GM12801 (cell line): ENCODE data around the gene FSTL5.

Source experiments
- TF ChIP-seq, protein P1 (sequence below): IDR thresholded peaks from one replicate; pipeline ENCODE4 v1.5.1; 2011; ENCODE audit warnings: control low read depth; ENCODE audit not compliant: insufficient read length; ENCODE audit errors: extremely low read depth

Gene FSTL5

DNA sequence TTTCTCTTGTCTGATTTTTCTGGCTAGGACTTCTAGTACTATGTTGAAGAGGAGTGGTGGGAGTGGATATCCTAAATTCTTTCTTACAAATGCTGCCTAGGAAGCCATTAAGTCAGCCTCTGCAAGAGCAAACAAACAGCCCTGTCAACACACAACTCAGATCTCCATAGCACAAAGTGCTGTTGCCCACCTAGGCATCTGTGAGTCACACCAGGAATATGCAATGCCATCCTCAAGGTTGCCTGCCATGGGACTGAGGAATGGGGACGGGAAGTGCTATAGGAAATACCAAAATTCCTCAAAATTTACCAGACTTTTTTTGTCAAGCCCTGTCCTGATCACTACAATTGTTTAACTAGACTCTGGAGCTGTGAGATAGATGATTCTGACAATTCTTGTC is 466.9 kb downstream of the FSTL5 start:
- TF ChIP-seq, protein P1, sequence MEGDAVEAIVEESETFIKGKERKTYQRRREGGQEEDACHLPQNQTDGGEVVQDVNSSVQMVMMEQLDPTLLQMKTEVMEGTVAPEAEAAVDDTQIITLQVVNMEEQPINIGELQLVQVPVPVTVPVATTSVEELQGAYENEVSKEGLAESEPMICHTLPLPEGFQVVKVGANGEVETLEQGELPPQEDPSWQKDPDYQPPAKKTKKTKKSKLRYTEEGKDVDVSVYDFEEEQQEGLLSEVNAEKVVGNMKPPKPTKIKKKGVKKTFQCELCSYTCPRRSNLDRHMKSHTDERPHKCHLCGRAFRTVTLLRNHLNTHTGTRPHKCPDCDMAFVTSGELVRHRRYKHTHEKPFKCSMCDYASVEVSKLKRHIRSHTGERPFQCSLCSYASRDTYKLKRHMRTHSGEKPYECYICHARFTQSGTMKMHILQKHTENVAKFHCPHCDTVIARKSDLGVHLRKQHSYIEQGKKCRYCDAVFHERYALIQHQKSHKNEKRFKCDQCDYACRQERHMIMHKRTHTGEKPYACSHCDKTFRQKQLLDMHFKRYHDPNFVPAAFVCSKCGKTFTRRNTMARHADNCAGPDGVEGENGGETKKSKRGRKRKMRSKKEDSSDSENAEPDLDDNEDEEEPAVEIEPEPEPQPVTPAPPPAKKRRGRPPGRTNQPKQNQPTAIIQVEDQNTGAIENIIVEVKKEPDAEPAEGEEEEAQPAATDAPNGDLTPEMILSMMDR = no peak

DNA sequence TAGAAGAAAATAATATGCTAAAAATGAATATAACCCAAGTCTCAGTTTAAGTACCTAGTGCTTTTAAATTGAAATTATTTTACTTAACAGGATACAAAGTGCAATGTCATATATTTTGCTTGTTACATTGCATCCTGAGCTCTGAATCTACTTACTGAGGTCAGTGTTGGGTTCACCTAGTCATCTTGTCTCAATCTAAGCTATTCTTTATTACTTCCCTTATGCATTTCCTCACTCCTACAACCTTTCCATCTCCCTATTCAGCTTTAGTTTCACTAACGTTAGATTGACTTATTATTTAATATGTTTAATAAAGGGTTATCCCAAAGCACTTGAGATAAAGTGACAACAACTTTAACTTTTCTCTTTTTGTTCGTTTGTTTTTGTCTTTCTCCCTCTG is 483.7 kb downstream of the FSTL5 start:
- TF ChIP-seq, protein P1 = no peak

DNA sequence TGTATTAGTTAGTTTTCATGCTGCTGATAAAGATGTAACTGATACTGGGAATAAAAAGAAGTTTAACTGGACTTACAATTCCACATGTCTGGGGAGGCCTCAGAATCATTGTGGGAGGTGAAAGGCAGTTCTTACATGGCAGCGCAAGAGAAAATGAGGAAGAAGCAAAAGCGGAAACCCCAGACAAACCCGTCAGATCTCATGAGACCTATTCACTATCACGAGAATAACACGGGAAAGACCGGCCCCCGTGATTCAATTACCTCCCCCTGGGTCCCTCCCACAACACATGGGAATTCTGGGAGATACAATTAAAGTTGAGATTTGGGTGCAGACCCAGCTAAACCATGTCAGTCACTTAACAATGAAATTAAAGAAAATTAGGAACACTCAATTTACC is 499.1 kb downstream of the FSTL5 start:
- TF ChIP-seq, protein P1 = no peak

DNA sequence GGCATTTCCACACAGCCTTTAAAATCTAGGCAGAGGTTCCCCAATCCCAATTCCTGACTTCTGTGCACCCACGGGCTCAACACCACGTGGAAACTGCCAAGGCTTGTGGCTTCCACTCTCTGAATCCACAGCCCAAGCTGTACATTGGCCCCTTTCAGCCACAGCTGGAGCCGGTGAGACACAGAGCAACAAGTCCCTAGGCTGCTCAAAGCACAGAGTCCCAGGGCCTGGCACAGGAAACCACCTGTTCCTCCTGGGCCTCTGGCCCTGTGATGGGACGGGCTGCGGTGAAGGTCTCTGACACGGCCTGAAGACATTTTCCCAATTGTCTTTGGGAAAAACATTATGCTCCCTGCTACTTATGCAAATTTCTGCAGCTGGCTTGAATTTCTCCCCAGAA is 500.0 kb downstream of the FSTL5 start:
- TF ChIP-seq, protein P1 = no peak

DNA sequence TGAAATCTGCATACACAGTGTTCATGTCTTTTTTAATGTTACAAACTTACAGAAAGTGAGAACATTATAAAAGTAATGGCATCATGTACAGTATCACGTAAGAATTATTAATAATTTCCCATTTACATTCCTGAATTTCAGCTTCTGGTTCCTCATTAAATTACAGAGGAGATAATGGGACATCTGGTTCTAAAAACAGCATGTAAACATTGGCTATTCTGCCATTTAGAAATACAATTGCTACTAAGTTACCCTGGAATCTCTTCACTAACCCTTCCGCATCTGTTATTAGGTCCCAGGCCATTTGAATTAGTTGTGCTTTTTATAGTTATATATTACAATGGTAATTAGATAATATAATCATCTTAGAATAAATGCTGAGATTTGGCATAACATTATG is 505.1 kb downstream of the FSTL5 start:
- TF ChIP-seq, protein P1 = no peak

DNA sequence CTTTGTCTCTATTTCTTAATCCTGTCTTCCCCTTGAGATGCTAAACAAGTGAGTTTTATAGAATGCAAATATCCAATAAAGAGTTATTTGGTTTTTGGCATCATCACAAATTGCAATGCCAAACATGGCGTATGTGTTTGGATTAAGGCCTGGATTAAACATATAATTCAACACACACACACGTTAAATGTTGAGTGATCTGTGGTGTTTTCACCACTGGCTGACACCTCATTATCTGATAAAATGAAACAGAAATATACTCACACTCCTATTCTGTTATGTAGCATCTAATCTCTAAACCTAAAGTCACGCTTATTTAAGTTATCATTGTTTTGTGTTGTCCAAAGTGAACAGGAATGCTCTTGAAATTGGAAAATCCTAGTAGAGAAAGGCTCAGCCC is 506.2 kb downstream of the FSTL5 start:
- TF ChIP-seq, protein P1 = no peak

DNA sequence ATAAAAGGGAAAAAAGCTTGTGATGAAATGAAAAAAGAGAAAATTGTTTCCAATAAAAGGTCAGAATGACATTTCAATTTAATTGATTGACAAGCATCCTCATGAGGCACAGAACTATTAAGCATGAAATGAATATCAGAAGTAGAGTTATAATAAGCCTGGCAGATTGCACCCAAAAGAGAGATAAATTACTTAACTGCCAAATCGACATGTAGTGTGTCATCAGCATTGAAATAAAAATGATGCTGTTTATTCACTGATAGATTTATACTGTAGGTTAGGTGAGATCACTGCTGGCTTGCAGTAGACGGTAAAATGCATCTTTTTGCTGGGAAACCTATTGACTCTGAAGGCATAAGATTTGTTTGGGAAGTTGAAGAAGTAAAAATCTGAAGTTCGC is 507.2 kb downstream of the FSTL5 start:
- TF ChIP-seq, protein P1 = no peak

DNA sequence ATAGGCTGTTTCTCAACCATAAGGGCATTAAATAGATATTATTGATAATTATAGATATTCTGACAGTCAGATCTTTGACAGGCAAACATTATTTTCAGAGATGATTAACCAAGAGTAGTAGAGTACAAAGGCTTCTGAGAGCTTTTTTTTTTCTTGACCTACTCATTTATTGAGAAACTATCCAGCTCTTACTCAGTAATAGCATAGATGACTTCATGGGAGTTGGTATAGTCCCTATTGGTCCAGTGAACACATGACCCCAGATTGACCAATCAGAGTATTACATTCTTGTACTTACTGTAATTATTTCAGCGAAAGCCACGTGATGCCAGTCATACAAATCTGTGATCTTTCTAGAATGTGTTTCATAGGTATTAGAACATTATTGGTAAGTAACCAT is 508.7 kb downstream of the FSTL5 start:
- TF ChIP-seq, protein P1 = no peak
